ENCODE results near the gene GDE1. TPM values are rescaled to one million over a fixed set of nuclear protein-coding genes. Genes with fewer than 3 reads are reported as not detected.

The GDE1 gene
- polyA plus RNA-seq, 1 donor from 2014 or later, result 28.4 TPM

GRCh38 chr16:19515757-19516156 lies 6.1 kb downstream of the GDE1 start:
- Mint-ChIP-seq H3K4me1 (peaks cover 22 to 24% (median 23%) of the 10 kb centered on the region in 3 donors), H3K27ac (no peak overlapping the region)

GRCh38 chr16:19513377-19514053 lies 8.4 kb downstream of the GDE1 start:
- H3K27ac Mint-ChIP-seq, result no peak overlapping the region
- no peaks in the 10 kb centered on the region for H3K9me3 Mint-ChIP-seq
- H3K4me1 Mint-ChIP-seq, result peaks cover 13 to 21% (median 14%) of the 10 kb centered on the region in 3 donors
- H3K27me3 Mint-ChIP-seq, result no peaks in the 10 kb centered on the region
- H3K36me3 Mint-ChIP-seq, result peaks cover 11% of the 10 kb centered on the region
- no peak overlapping the region for H3K4me3 Mint-ChIP-seq

More at GRCh38 chr16:19515757-19516156, 6.1 kb downstream of the GDE1 start:
- Mint-ChIP-seq H3K4me3 (no peak overlapping the region), H3K27me3 (no peaks in the 10 kb centered on the region), H3K9me3 (no peaks in the 10 kb centered on the region), H3K36me3 (peaks cover 11% of the 10 kb centered on the region)

- Mint-ChIP-seq H3K36me3 (peaks cover 10% of the 10 kb centered on the region), H3K9me3 (no peaks in the 10 kb centered on the region), H3K4me1 (peaks cover 8 to 18% (median 12%) of the 10 kb centered on the region in 3 donors), H3K4me3 (no peak overlapping the region), H3K27ac (peak overlapping the region in 2 of 3 donors; percentile 25 to 35), H3K27me3 (no peaks in the 10 kb centered on the region)
Observed at GRCh38 chr16:19512297-19512696, 9.6 kb downstream of the GDE1 start.

- H3K36me3 Mint-ChIP-seq, result peaks cover 3% of the 10 kb centered on the region
- H3K4me3 Mint-ChIP-seq, result no peak overlapping the region
- no peak overlapping the region for H3K27ac Mint-ChIP-seq
- no peaks in the 10 kb centered on the region for H3K27me3 Mint-ChIP-seq
- H3K9me3 Mint-ChIP-seq, result no peaks in the 10 kb centered on the region
- peaks cover 1 to 6% (median 5%) of the 10 kb centered on the region in 3 donors for H3K4me1 Mint-ChIP-seq
Observed at GRCh38 chr16:19507867-19508266, 14.0 kb downstream of the GDE1 start.

GRCh38 chr16:19506965-19507364 lies 14.9 kb downstream of the GDE1 start:
- H3K36me3 Mint-ChIP-seq, result peaks cover 6% of the 10 kb centered on the region
- no peaks in the 10 kb centered on the region for H3K27me3 Mint-ChIP-seq
- no peak overlapping the region for H3K27ac Mint-ChIP-seq
- no peaks in the 10 kb centered on the region for H3K9me3 Mint-ChIP-seq
- peaks cover 0 to 4% (median 0%) of the 10 kb centered on the region in 3 donors for H3K4me1 Mint-ChIP-seq
- no peak overlapping the region for H3K4me3 Mint-ChIP-seq

- Mint-ChIP-seq H3K4me3 (no peak overlapping the region), H3K4me1 (no peaks in the 10 kb centered on the region), H3K9me3 (no peaks in the 10 kb centered on the region), H3K36me3 (peaks cover 8% of the 10 kb centered on the region), H3K27me3 (no peaks in the 10 kb centered on the region), H3K27ac (no peak overlapping the region)
Observed at GRCh38 chr16:19505600-19506303, 16.1 kb downstream of the GDE1 start.

GRCh38 chr16:19503461-19504075 lies 18.3 kb downstream of the GDE1 start:
- Mint-ChIP-seq H3K9me3 (no peaks in the 10 kb centered on the region), H3K27me3 (no peaks in the 10 kb centered on the region), H3K4me1 (no peaks in the 10 kb centered on the region), H3K36me3 (peaks cover 8% of the 10 kb centered on the region), H3K27ac (no peak overlapping the region), H3K4me3 (no peak overlapping the region)

- Mint-ChIP-seq H3K4me3 (no peak overlapping the region), H3K27me3 (no peaks in the 10 kb centered on the region), H3K36me3 (peaks cover 8% of the 10 kb centered on the region), H3K9me3 (no peaks in the 10 kb centered on the region), H3K4me1 (no peaks in the 10 kb centered on the region), H3K27ac (no peak overlapping the region)
Observed at GRCh38 chr16:19502395-19503131, 19.3 kb downstream of the GDE1 start.

GRCh38 chr16:19499481-19499880 lies 22.4 kb downstream of the GDE1 start:
- Mint-ChIP-seq H3K4me3 (no peak overlapping the region), H3K9me3 (no peaks in the 10 kb centered on the region), H3K27ac (no peak overlapping the region), H3K4me1 (no peaks in the 10 kb centered on the region), H3K36me3 (peaks cover 6% of the 10 kb centered on the region), H3K27me3 (no peaks in the 10 kb centered on the region)

GRCh38 chr16:19499006-19499405 lies 22.9 kb downstream of the GDE1 start:
- peaks cover under 1 to 2% (median 2%) of the 10 kb centered on the region in 3 donors for H3K4me1 Mint-ChIP-seq
- H3K4me3 Mint-ChIP-seq, result no peak overlapping the region
- H3K27ac Mint-ChIP-seq, result no peak overlapping the region
- peaks cover 6% of the 10 kb centered on the region for H3K36me3 Mint-ChIP-seq
- no peaks in the 10 kb centered on the region for H3K9me3 Mint-ChIP-seq
- no peaks in the 10 kb centered on the region for H3K27me3 Mint-ChIP-seq

GRCh38 chr16:19497176-19497575 lies 24.7 kb downstream of the GDE1 start:
- Mint-ChIP-seq H3K36me3 (peaks cover 3% of the 10 kb centered on the region), H3K9me3 (no peaks in the 10 kb centered on the region), H3K4me1 (peaks cover 6 to 9% (median 8%) of the 10 kb centered on the region in 3 donors), H3K27ac (no peak overlapping the region), H3K4me3 (no peak overlapping the region), H3K27me3 (no peaks in the 10 kb centered on the region)

- Mint-ChIP-seq H3K4me1 (peaks cover 8 to 9% (median 9%) of the 10 kb centered on the region in 3 donors), H3K27ac (no peak overlapping the region), H3K9me3 (no peaks in the 10 kb centered on the region), H3K36me3 (peaks cover 4% of the 10 kb centered on the region), H3K27me3 (no peaks in the 10 kb centered on the region), H3K4me3 (no peak overlapping the region)
Observed at GRCh38 chr16:19490619-19491018, 31.3 kb downstream of the GDE1 start.

- Mint-ChIP-seq H3K9me3 (no peaks in the 10 kb centered on the region), H3K27ac (no peak overlapping the region), H3K4me1 (peaks cover 0 to 3% (median 0%) of the 10 kb centered on the region in 3 donors), H3K27me3 (no peaks in the 10 kb centered on the region), H3K4me3 (no peak overlapping the region), H3K36me3 (peaks cover 4% of the 10 kb centered on the region)
Observed at GRCh38 chr16:19488213-19488640, 33.7 kb downstream of the GDE1 start.

- H3K4me3 Mint-ChIP-seq, result no peak overlapping the region
- no peaks in the 10 kb centered on the region for H3K36me3 Mint-ChIP-seq
- no peak overlapping the region for H3K27ac Mint-ChIP-seq
- H3K9me3 Mint-ChIP-seq, result no peaks in the 10 kb centered on the region
- H3K27me3 Mint-ChIP-seq, result no peaks in the 10 kb centered on the region
- H3K4me1 Mint-ChIP-seq, result no peaks in the 10 kb centered on the region
Observed at GRCh38 chr16:19486750-19487325, 35.1 kb downstream of the GDE1 start.

- H3K36me3 Mint-ChIP-seq, result no peaks in the 10 kb centered on the region
- no peak overlapping the region for H3K27ac Mint-ChIP-seq
- H3K9me3 Mint-ChIP-seq, result no peaks in the 10 kb centered on the region
- no peaks in the 10 kb centered on the region for H3K27me3 Mint-ChIP-seq
- H3K4me3 Mint-ChIP-seq, result no peak overlapping the region
- H3K4me1 Mint-ChIP-seq, result no peaks in the 10 kb centered on the region
Observed at GRCh38 chr16:19486051-19486450, 35.8 kb downstream of the GDE1 start.
